GM12865 (cell line): ENCODE data around the gene CD164L2.
A peak's percentile ranks its signal among the peaks of the same experiment; 100 is the strongest.

Source experiments
- DNase-seq: peaks from one replicate; pipeline ENCODE4 v3.0.0; 2010; ENCODE audit warnings: low read depth
- H3K4me3 ChIP-seq: 2 replicates; pipeline ENCODE4 v1.5.1; 2011; ENCODE audit warnings: mild to moderate bottlenecking, low read depth, low read length, control low read depth
- TF ChIP-seq, protein P1 (sequence below): IDR thresholded peaks from 2 replicates; pipeline ENCODE4 v1.5.1; 2011; ENCODE audit warnings: low read length, control low read depth, low read depth, inconsistent platforms; ENCODE audit not compliant: insufficient read depth; ENCODE audit errors: missing control alignments

CD164L2 gene

DNA sequence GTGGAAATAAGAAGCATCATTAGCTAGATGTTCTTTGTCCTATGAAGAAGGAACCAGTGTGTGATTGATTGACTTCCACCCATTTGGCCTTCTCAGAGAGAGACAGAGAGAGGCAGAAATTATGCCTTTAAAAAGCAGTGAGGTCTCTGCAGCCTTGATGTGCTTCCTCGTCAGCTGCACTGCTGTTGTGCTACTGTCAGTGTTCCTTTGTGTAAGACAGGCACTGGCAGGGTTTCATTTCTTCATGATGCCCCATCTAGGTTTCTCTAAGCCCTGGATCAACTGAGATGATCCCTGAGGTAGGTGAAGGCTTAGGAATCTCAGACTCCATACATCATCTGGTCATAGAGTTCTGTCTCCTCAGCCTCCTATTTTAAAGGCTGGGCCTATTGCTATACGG is 44.2 kb upstream of the CD164L2 start:
- no peak overlapping the region for H3K4me3 ChIP-seq
- TF ChIP-seq, protein P1, sequence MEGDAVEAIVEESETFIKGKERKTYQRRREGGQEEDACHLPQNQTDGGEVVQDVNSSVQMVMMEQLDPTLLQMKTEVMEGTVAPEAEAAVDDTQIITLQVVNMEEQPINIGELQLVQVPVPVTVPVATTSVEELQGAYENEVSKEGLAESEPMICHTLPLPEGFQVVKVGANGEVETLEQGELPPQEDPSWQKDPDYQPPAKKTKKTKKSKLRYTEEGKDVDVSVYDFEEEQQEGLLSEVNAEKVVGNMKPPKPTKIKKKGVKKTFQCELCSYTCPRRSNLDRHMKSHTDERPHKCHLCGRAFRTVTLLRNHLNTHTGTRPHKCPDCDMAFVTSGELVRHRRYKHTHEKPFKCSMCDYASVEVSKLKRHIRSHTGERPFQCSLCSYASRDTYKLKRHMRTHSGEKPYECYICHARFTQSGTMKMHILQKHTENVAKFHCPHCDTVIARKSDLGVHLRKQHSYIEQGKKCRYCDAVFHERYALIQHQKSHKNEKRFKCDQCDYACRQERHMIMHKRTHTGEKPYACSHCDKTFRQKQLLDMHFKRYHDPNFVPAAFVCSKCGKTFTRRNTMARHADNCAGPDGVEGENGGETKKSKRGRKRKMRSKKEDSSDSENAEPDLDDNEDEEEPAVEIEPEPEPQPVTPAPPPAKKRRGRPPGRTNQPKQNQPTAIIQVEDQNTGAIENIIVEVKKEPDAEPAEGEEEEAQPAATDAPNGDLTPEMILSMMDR, result no peak
- DNase-seq, result no peak

DNA sequence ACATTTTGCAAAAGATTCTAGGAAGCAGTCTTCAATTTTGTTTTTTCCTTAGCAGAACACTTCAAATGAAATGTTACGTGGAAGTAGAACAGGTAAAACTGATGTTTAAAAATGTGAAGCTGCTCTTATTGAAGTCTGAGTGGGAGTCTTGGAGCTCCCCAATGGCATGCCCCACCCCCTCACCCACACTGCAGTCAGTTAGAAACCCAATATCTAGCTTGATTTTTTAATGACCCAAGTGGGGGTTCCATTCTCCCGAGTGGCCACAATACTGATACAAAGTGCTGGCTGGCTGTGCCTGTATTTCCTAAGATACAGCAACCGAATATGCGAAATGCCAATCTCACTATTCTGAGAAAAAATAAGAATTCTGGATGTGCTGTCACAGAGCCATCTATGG is 40.6 kb upstream of the CD164L2 start:
- no peak overlapping the region for H3K4me3 ChIP-seq
- TF ChIP-seq, protein P1, result no peak
- DNase-seq, result no peak

DNA sequence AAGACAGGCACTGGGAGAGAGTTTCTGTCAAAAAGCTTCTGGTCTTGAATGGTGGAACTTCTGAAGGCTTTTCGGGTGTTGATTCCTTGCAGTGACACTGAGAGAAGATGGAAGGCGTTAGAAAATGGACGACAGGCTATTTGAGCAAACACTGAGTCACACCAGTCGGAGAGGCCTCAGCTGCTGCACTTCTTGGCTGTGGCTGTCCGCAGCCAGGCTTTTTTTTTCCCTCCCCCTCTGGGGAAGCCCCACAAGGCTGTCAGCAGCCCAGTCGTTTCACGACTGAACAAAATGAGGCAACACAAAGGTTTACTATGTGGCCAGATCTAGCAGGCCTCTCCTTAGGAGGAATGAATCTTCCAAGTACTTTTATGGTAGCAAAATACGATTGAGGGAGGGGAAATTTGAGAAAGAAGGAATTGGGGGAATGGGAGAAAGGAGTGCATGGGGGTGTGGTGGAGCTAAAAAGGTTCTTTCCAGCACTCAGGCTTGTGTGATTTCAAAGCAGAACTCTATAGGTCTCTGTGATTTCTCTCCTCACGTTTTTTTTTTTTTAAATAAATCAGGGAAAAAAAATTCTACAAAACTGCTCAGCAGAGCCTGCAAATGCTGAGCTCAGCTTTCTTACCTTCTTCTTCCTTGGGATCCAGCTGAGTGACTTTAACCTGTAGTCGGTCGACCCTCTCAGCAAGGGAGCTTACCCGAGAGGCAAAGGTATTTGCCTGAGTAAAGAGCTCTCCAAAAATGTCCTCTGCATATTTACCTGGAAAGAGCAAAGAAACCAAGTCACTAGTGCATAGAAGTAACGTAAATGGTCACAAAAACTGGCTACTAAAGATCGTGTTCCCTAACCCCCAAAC is 35.4 kb upstream of the CD164L2 start:
- peak; percentile 93 for DNase-seq
- H3K4me3 ChIP-seq, result peak overlapping the region; percentile 8
- TF ChIP-seq, protein P1, result no peak

DNA sequence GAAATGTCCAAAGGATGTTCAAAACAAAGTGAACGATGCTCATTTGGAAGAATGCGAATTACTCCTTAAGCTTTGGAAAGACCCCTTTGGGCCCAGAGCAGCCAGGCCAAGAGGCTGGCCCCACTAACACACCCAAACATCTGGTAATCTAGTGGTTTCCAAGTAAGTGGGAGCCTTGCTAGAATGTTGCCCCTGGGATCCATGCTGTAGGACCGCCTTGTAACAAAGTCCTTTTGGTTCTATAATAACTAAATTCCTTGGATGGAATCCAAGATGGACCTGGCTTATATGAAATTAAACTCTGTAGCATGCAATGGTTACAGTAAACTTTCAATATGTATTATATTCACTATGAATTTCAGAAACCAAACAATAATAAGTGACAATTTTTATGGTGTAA is 34.6 kb upstream of the CD164L2 start:
- H3K4me3 ChIP-seq, result no peak overlapping the region; the same call in 1 of the 2 replicates
- no peak for DNase-seq
- TF ChIP-seq, protein P1, result no peak

DNA sequence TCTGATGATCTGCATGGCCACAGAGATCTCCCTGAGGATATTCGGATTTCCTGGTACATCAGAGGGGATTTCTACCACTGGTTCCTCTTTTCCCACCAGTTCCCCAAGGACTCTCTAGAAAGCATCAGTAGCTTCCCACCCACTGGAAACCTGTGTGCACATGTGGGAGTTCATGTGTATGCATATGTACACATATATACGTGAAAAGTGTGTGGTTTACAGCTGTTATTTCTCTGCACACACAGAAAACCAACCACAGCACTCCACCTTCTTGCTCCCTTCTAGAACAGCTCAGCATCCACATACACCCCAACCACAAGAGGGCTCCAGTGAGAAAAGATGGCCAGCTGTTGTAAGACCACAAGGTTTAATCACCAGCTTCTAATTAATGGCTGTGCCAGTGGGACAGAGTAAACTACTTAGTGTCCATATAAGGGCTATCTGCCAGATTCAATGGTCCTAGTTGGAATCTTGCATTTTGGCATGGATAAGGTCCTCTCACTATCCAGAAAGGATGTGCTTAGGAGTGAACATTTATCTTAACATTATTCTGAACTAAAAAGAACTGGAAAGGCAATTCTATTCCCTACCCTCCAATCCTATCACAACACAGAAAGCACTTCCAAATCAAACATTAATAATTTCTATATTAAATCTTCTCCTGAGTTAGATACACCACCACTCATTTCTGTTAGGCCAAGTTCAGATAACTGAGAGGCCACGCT is 33.4 kb upstream of the CD164L2 start:
- TF ChIP-seq, protein P1, result peak; percentile 77
- peak; percentile 92 for DNase-seq
- no peak overlapping the region for H3K4me3 ChIP-seq

DNA sequence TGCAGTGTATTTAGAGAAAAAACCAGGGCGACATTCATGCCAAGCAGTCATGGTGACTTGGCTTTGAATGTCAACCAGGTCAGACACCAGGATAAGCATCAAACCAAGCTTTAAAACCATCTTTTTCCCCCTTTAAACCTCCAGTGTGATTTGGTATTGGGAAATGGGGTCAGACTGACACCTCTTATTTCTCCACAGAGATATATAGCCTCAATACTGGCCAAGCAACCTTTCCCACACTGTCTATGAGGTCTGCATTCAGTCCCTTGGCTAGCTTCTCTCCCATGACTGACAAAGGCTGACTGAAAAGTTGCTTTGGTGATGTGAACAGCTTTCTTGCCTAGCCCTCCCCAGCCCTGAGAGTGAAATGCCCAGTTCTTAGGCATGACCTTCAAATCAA is 31.0 kb upstream of the CD164L2 start:
- DNase-seq, result no peak
- TF ChIP-seq, protein P1, result no peak
- H3K4me3 ChIP-seq, result no peak overlapping the region
